Naive thymus-derived CD4-positive, alpha-beta T cell (primary cell): Measurements from ENCODE around the gene GHDC. TPM values are rescaled to one million over a fixed set of nuclear protein-coding genes. Genes with fewer than 3 reads are reported as not detected.
"Not testable (repeated sequence)": the region's sequence is repeated elsewhere in the genome, so short reads cannot be mapped to it uniquely, and the experiment has no call there.

Experiments used
- ATAC-seq: fragments of 150-1000 bp; cut with Tn5 transposase; 2 replicates; pipeline ENCODE4 v1.10.0; 2021; ENCODE audit warnings: mild to moderate bottlenecking, moderate library complexity
- CTCF ChIA-PET: fragments of 350-600 bp; sonication (Branson Sonifier 250); formaldehyde crosslinking; loops from one replicate; lab custom pipeline; 2021; ENCODE audit warnings: antibody characterized with exemption; lab: Charles Lee
- POLR2A ChIA-PET: fragments of 350-600 bp; sonication (Branson Sonifier 250); formaldehyde crosslinking; loops from one replicate; lab custom pipeline; 2021; ENCODE audit warnings: antibody characterized with exemption, inconsistent platforms; lab: Charles Lee
- DNase-seq, 9 donors: peaks; one replicate each; pipeline versions ENCODE4 v3.0.0 to v3.0.0-alpha.2; 2020 to 2022; ENCODE audit warnings: mixed read lengths in 1 of 9
- H3K27ac ChIP-seq: one replicate; pipeline ENCODE4 v1.7.0; 2013; ENCODE audit warnings: mild to moderate bottlenecking, low read depth, low read length, moderate library complexity
- H3K27me3 ChIP-seq, 2 donors: one replicate each; pipeline ENCODE4 v1.7.0; 2013; ENCODE audit warnings: low read length in 2 of 2, mild to moderate bottlenecking in 2 of 2, moderate library complexity in 2 of 2; ENCODE audit not compliant: control insufficient read depth in 2 of 2, insufficient read depth in 2 of 2
- H3K36me3 ChIP-seq, 3 experiments: 1 replicate in 2 of 3; 2 replicates in 1 of 3; pipeline ENCODE4 v1.7.0; 2013; ENCODE audit warnings: low read length in 3 of 3, mild to moderate bottlenecking in 3 of 3, moderate library complexity in 1 of 3; ENCODE audit not compliant: insufficient read depth in 3 of 3, control insufficient read depth in 2 of 3
- H3K4me1 ChIP-seq, 2 donors: one replicate each; pipeline ENCODE4 v1.7.0; 2013; ENCODE audit warnings: low read length in 2 of 2, mild to moderate bottlenecking in 2 of 2, moderate library complexity in 1 of 2; ENCODE audit not compliant: control insufficient read depth in 2 of 2, insufficient read depth in 2 of 2
- H3K4me3 ChIP-seq: 2 replicates; pipeline ENCODE4 v1.7.0; 2013; ENCODE audit warnings: mild to moderate bottlenecking, low read length
- H3K9me3 ChIP-seq, 3 experiments: 1 replicate in 2 of 3; 2 replicates in 1 of 3; pipeline ENCODE4 v1.7.0; 2013; ENCODE audit warnings: low read length in 3 of 3; ENCODE audit not compliant: control insufficient read depth in 2 of 3
- H3K27ac Mint-ChIP-seq, 9 donors: one replicate each; pipeline ENCODE4 v1.8.0; 2020 to 2022; ENCODE audit warnings: mixed read lengths in 9 of 9, mild to moderate bottlenecking in 8 of 9, moderate library complexity in 5 of 9, inconsistent platforms in 2 of 9
- H3K27me3 Mint-ChIP-seq, 5 donors: one replicate each; pipeline ENCODE4 v1.8.0; 2021 to 2022; ENCODE audit warnings: mixed read lengths in 5 of 5, mild to moderate bottlenecking in 1 of 5
- H3K36me3 Mint-ChIP-seq, 5 donors: one replicate each; pipeline ENCODE4 v1.8.0; 2020 to 2022; ENCODE audit warnings: mixed read lengths in 5 of 5, mild to moderate bottlenecking in 3 of 5, inconsistent platforms in 1 of 5
- H3K4me1 Mint-ChIP-seq, 7 donors: one replicate each; pipeline ENCODE4 v1.8.0; 2020 to 2022; ENCODE audit warnings: mixed read lengths in 7 of 7, mild to moderate bottlenecking in 3 of 7, inconsistent platforms in 1 of 7
- H3K4me3 Mint-ChIP-seq, 10 donors: one replicate each; pipeline ENCODE4 v1.8.0; 2020 to 2022; ENCODE audit warnings: mild to moderate bottlenecking in 10 of 10, mixed read lengths in 10 of 10, moderate library complexity in 6 of 10, inconsistent platforms in 2 of 10
- H3K9me3 Mint-ChIP-seq, 11 donors: one replicate each; pipeline ENCODE4 v1.8.0; 2020 to 2022; ENCODE audit warnings: mixed read lengths in 11 of 11, mild to moderate bottlenecking in 4 of 11, inconsistent platforms in 1 of 11, moderate library complexity in 1 of 11
- intact Hi-C, 2 donors: fragments of 100-400 bp; cut with micrococcal nuclease; formaldehyde crosslinking; loops; one replicate each; pipeline ENCODE4 v1.15.1; 2023
- polyA plus RNA-seq, 2 donors: library from polyadenylated mRNA; unstranded; fragments of 300-500 nt; fragmentation: Illumina TruSeq; gene quantifications; one replicate each; pipeline ENCODE4 v1.2.3, GENCODE V29; 2021
- total RNA-seq, 6 experiments: library from RNA in 5 of 6; stranded (reverse) in 5 of 6; gene quantifications; 1 replicate in 5 of 6; 2 replicates in 1 of 6; pipeline ENCODE4 v1.2.3 and lab custom pipeline; 2021 to 2026

GHDC gene
- total and polyA plus RNA-seq, 7 experiments from 2014 or later, result 15.2 to 29.8 (median 18.0) TPM

DNA sequence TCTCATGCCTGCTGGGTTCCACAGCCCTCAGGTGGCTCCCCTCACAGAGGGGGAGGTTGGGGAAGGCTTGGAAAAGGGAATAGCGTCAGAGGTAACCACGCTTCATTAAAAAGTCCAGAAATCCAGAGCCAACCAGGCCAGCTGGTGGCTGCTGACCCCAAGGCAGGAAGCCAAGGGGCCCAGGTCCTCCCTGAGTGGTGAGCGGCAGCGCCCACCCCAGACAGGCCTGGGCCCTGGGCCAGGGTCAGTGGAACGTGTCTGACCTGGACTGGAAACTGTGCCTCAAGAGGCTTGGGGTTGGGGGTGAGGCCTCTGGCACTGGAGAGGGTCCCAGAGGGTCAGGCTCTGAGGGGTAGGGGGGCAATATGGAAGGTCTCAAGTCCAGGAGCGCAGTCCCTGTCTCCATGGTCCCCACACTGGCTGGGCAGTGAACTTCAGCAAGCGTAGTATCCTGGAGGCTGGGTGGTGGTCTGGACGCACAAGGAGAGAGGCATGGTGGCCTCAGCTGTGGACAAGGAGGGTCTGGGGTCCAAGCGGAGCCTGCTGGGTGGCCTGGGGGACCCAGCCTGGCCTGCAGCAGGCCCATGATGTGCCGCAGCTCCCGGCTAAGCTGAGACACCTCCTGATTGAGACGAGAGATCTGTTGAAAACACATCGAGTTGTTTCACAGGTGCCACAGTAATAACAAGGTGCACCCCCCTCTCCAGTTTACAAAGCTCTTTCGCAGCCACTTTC lies 34.3 kb downstream of the GHDC start:
- no peak for ATAC-seq

DNA sequence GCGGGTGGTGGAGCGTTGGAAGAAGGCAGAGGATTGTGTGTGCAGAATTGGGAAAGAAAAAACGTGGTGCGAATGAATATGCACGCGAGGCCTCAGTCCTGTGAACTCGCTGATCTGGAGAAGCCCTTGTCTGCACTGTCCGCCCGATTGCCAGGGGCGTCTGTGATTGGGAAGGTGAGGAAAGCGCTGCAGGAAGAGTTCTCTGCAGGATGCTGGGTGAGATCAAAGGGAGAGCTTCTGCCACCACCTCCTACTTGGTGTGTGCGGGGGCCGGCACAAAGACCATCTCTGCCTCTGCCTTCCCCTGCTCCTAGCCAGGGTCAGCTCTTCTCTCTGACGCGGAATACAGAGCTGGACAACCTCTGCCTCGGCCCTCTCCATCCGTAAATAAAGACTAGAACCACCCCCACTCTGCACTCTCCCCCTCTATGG lies 38.7 kb downstream of the GHDC start:
- Histone ChIP-seq H3K36me3 (peaks cover 0 to 15% (median 0%) of the 10 kb centered on the region in 3 experiments), H3K4me1 (peaks cover 10 to 16% of the 10 kb centered on the region in 2 donors), H3K9me3 (no peaks in the 10 kb centered on the region), H3K4me3 (peak overlapping the region; percentile 59), H3K27ac (no peak overlapping the region), H3K27me3 (no peaks in the 10 kb centered on the region)
- Mint-ChIP-seq H3K27ac (peak overlapping the region in 8 of 9 donors; percentile 60 to 96 (median 78)), H3K9me3 (peaks cover 0 to 4% (median 0%) of the 10 kb centered on the region in 11 donors), H3K36me3 (peaks cover 0 to 3% (median 0%) of the 10 kb centered on the region in 5 donors), H3K4me1 (peaks cover 21 to 42% (median 36%) of the 10 kb centered on the region in 7 donors), H3K4me3 (peak overlapping the region; percentile 80 to 97 (median 93)), H3K27me3 (no peaks in the 10 kb centered on the region)
- DNase-seq (no peak), ATAC-seq (no peak)
- intact Hi-C loops, result loop anchor here (1.0 to 2.0 kb wide), 16 partner anchors 26 to 290 kb away; partner anchors contain the start of genes CNP (in 2 of the 2), DHX58 (in 2 of the 2), GHDC (in 2 of the 2) and KAT2A (in 2 of the 2)
- POLR2A ChIA-PET, result interaction anchor here (0.7 to 1.6 kb wide), 4 partner anchors 28 to 219 kb away, joined by 3 to 7 read pairs (median 6); no protein-coding TSS in a partner anchor
- CTCF ChIA-PET, result interaction anchor here (0.6 to 0.7 kb wide), 2 partner anchors 43 to 167 kb away, joined by 3 to 4 read pairs; partner anchors contain the start of gene DHX58

More for the DNA sequence above, 34.3 kb downstream of the GHDC start:
- no peak overlapping the region for H3K27ac ChIP-seq
- peaks cover 0 to 5% of the 10 kb centered on the region in 2 donors for H3K4me1 ChIP-seq
- Mint-ChIP-seq H3K27me3 (no peaks in the 10 kb centered on the region), H3K36me3 (no peaks in the 10 kb centered on the region), H3K27ac (no peak overlapping the region), H3K4me1 (peaks cover 0 to 8% (median 5%) of the 10 kb centered on the region in 7 donors), H3K9me3 (peaks cover 0 to 4% (median 0%) of the 10 kb centered on the region in 11 donors), H3K4me3 (no peak overlapping the region)
- H3K27me3 ChIP-seq, result no peaks in the 10 kb centered on the region
- intact Hi-C loops, result no loop called here
- DNase-seq, result no peak
- no peak overlapping the region for H3K4me3 ChIP-seq
- H3K36me3 ChIP-seq, result no peaks in the 10 kb centered on the region
- POLR2A ChIA-PET, result no interaction called here
- CTCF ChIA-PET, result no interaction called here
- no peaks in the 10 kb centered on the region for H3K9me3 ChIP-seq

DNA sequence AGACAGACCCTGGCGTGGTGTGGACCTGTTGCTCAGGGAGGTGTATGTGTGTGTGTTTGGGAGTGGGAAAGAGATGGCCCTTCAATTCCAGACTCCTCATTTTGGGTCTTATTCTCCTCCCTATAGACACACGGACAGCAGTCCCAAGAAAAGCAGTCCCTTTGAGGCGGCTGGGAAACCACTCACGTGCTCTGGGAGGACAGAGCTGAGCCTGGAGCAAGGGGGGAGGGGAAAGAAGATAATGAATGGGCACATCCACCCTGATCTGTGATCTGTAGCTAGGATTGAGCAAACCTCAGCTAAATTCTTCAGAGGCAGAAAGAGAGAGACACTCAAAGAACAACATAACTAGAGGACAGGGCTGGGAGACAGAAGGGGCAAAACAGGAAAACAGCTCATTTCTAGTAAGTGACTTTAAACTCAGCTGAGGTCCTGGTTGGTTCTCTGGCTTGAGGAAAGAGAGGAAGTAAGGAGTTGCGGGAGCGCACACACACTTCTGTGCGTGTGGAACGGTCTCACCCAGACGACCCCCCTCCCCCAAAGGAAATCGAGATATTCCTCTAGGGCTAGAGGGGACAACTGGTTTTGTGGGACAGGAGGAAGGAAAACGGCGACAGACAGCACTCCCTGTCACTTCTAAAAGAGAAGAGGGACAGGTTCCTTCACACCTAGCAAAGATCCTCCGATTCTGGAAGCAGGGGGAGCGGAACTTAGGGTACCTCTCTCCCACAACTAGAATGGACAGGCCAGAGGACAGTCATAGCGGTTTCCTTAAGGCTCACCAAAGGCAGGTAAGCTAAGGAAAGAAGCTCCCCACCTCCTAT lies 40.2 kb downstream of the GHDC start:
- peak overlapping the region; percentile 94 for H3K27ac ChIP-seq
- no peak for DNase-seq
- peaks cover 0 to 18% (median 0%) of the 10 kb centered on the region in 3 experiments for H3K36me3 ChIP-seq
- intact Hi-C loops, result loop anchor here (2.0 kb wide), 2 partner anchors 41 to 235 kb away; partner anchors contain the start of genes ACLY (in 1 of the 2) and DHX58 (in 1 of the 2)
- Mint-ChIP-seq H3K36me3 (peaks cover 0 to 3% (median 0%) of the 10 kb centered on the region in 5 donors), H3K27me3 (no peaks in the 10 kb centered on the region), H3K4me3 (peak overlapping the region; percentile 81 to 97 (median 94)), H3K27ac (peak overlapping the region; percentile 79 to 96 (median 93)), H3K9me3 (peaks cover 0 to 4% (median 0%) of the 10 kb centered on the region in 11 donors), H3K4me1 (peaks cover 21 to 43% (median 37%) of the 10 kb centered on the region in 7 donors)
- no peaks in the 10 kb centered on the region for H3K9me3 ChIP-seq
- H3K4me1 ChIP-seq, result peaks cover 10 to 16% of the 10 kb centered on the region in 2 donors
- no peak for ATAC-seq
- CTCF ChIA-PET, result no interaction called here
- no peaks in the 10 kb centered on the region for H3K27me3 ChIP-seq
- POLR2A ChIA-PET, result interaction anchor here (0.7 to 1.6 kb wide), 9 partner anchors 11 to 466 kb away, joined by 3 to 7 read pairs (median 5); partner anchors contain the start of genes DNAJC7, EIF1, KAT2A and ODAD4
- H3K4me3 ChIP-seq, result peak overlapping the region; percentile 76

GRCh38 chr17:42146911-42147607 lies 47.2 kb downstream of the GHDC start:
- no peak for ATAC-seq
- POLR2A ChIA-PET, result no interaction called here
- Histone ChIP-seq H3K4me3 (no peak overlapping the region), H3K27ac (no peak overlapping the region), H3K36me3 (peaks cover 0 to 56% (median 0%) of the 10 kb centered on the region in 3 experiments), H3K27me3 (no peaks in the 10 kb centered on the region), H3K4me1 (no peaks in the 10 kb centered on the region), H3K9me3 (no peaks in the 10 kb centered on the region)
- DNase-seq, result no peak
- H3K4me3 Mint-ChIP-seq, result peak overlapping the region in 1 of 10 donors; percentile 20
- peaks cover 3 to 26% (median 10%) of the 10 kb centered on the region in 5 donors for H3K36me3 Mint-ChIP-seq
- no peaks in the 10 kb centered on the region for H3K27me3 Mint-ChIP-seq
- peaks cover 0 to 1% (median 0%) of the 10 kb centered on the region in 11 donors for H3K9me3 Mint-ChIP-seq
- peaks cover 26 to 59% (median 41%) of the 10 kb centered on the region in 7 donors for H3K4me1 Mint-ChIP-seq
- H3K27ac Mint-ChIP-seq, result peak overlapping the region in 3 of 9 donors; percentile 29 to 79 (median 43)
- CTCF ChIA-PET, result no interaction called here
- intact Hi-C loops, result no loop called here

GRCh38 chr17:42143138-42143537 lies 51.2 kb downstream of the GHDC start:
- CTCF ChIA-PET, result not testable (repeated sequence)
- H3K36me3 Mint-ChIP-seq, result peaks cover 0 to 25% (median 7%) of the 10 kb centered on the region in 5 donors
- H3K4me1 Mint-ChIP-seq, result peaks cover 20 to 70% (median 48%) of the 10 kb centered on the region in 7 donors

More at GRCh38 chr17:42143138-42143537, 51.2 kb downstream of the GHDC start:
- H3K27ac ChIP-seq, H3K9me3 ChIP-seq, ATAC-seq, DNase-seq, H3K4me1 ChIP-seq, intact Hi-C loops, H3K27me3 Mint-ChIP-seq, H3K4me3 ChIP-seq, H3K27me3 ChIP-seq, H3K9me3 Mint-ChIP-seq, H3K27ac Mint-ChIP-seq: not testable (repeated sequence)
- H3K4me3 Mint-ChIP-seq, result peak overlapping the region in 1 of 10 donors; percentile 41
- peaks cover 0 to 58% (median 3%) of the 10 kb centered on the region in 3 experiments for H3K36me3 ChIP-seq
- POLR2A ChIA-PET, result interaction anchor here (1.1 to 1.4 kb wide), 2 partner anchors 11 to 26 kb away, joined by 3 to 5 read pairs; partner anchors contain the start of gene RAB5C
